Effector memory CD8-positive, alpha-beta T cell (primary cell): ENCODE results near the gene NUFIP2.
"Not testable (repeated sequence)": the region's sequence is repeated elsewhere in the genome, so short reads cannot be mapped to it uniquely, and the experiment has no call there.

Source experiments
- ATAC-seq: fragments of 150-1000 bp; cut with Tn5 transposase; replicated peaks from 2 replicates; pipeline ENCODE4 v1.10.0; 2021; ENCODE audit warnings: mild to moderate bottlenecking, moderate library complexity
- DNase-seq, 3 experiments: peaks; one replicate each; pipeline ENCODE4 v3.0.0; 2021
- H3K27ac Mint-ChIP-seq, 2 donors: one replicate each; pipeline ENCODE4 v1.8.0; 2022; ENCODE audit warnings: mild to moderate bottlenecking in 2 of 2, mixed read lengths in 2 of 2, moderate library complexity in 2 of 2
- H3K27me3 Mint-ChIP-seq, 2 donors: one replicate each; pipeline ENCODE4 v1.8.0; 2022; ENCODE audit warnings: mixed read lengths in 2 of 2
- H3K36me3 Mint-ChIP-seq: one replicate; pipeline ENCODE4 v1.8.0; 2022; ENCODE audit warnings: mild to moderate bottlenecking, moderate library complexity, mixed read lengths; ENCODE audit not compliant: insufficient read depth
- H3K4me1 Mint-ChIP-seq, 2 donors: one replicate each; pipeline ENCODE4 v1.8.0; 2022; ENCODE audit warnings: low read depth in 2 of 2, mixed read lengths in 2 of 2
- H3K4me3 Mint-ChIP-seq, 2 donors: one replicate each; pipeline ENCODE4 v1.8.0; 2022; ENCODE audit warnings: mild to moderate bottlenecking in 2 of 2, mixed read lengths in 2 of 2, moderate library complexity in 2 of 2
- H3K9me3 Mint-ChIP-seq, 2 donors: one replicate each; pipeline ENCODE4 v1.8.0; 2022; ENCODE audit warnings: mixed read lengths in 2 of 2
- total RNA-seq, 9 experiments: gene quantifications; one replicate each; lab custom pipeline; 2026; lab: John Stamatoyannopoulos, UW

Gene NUFIP2, protein sequence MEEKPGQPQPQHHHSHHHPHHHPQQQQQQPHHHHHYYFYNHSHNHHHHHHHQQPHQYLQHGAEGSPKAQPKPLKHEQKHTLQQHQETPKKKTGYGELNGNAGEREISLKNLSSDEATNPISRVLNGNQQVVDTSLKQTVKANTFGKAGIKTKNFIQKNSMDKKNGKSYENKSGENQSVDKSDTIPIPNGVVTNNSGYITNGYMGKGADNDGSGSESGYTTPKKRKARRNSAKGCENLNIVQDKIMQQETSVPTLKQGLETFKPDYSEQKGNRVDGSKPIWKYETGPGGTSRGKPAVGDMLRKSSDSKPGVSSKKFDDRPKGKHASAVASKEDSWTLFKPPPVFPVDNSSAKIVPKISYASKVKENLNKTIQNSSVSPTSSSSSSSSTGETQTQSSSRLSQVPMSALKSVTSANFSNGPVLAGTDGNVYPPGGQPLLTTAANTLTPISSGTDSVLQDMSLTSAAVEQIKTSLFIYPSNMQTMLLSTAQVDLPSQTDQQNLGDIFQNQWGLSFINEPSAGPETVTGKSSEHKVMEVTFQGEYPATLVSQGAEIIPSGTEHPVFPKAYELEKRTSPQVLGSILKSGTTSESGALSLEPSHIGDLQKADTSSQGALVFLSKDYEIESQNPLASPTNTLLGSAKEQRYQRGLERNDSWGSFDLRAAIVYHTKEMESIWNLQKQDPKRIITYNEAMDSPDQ
- total RNA-seq, result 203 to 374 (median 273) reads per million in 9 experiments

DNA sequence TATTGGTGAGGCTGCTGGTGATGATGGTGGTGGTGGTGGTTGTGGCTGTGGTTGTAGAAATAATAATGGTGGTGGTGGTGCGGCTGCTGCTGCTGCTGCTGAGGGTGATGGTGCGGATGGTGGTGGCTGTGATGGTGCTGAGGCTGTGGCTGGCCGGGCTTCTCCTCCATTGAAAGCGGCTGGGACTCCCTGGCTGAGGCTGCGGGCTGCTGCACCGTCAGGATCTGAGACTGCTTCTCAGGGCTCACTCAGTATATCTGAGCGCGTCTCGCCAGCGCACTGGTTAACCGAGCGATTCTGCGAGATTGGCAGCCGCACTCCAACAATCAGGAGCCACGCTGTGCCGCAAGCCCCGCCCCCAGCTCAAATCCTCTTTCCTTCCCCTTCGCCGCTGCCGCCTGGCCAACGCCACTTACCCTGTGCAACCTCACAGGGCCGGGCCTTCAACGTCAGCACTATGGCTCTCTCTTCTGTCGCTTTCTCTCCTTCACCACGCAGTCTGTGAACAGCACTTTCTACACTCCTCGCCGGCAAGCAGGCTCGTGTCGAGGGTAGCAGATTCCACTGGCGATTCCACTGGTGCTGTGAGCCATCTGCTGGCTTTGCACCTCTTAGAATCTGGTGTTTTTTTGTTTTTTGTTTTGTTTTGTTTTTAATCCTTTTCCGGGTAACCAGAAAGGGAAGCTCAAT lies at the start of gene NUFIP2:
TSS of gene NUFIP2 (minus strand) at position 259 of the 690 bp plus-strand sequence. CDS start at position 170, 89 bp downstream.
- Mint-ChIP-seq H3K27ac (peak within 1 kb of the TSS; percentile 95 to 96), H3K9me3 (no peaks in the 10 kb centered on the region), H3K27me3 (no peaks in the 10 kb centered on the region), H3K4me1 (peaks cover 35 to 37% of the 10 kb centered on the region in 2 donors), H3K4me3 (peak within 1 kb of the TSS; percentile 94 to 98), H3K36me3 (peaks cover 41% of the 10 kb centered on the region)
- ATAC-seq, result peak; percentile 83
- DNase-seq, result peak; percentile 96 to 97 (median 96)

DNA sequence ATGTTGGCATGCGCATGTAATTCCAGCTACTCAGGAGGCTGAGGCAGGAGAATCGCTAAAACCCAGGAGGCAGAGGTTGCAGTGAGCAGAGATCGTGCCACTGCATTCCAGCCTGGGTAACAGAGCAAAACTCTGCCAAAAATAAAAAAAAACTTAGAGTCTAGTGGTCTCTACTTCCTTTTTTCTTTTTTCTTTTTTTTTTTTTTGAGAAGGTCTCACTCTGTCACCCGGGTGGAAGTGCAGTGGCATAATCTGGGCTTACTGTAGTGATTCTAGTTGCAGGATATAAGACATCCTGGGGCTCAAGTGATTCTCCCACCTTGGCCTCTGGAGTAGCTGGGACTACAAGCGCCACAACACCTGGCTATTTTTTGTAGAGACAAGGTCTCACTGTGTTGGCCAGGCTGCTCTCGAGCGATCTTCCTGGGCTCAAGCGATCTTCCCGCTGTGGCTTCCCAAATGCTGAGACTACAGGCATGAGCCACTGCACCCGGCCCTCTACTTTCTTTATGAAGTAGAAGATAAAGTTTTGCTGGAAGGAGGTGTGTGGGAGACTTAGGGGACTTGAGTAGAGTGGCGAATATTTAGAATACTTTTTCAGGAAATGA lies 48.3 kb upstream of the NUFIP2 start:
- H3K4me1 Mint-ChIP-seq, result no peaks in the 10 kb centered on the region
- H3K27me3 Mint-ChIP-seq, result peaks cover 13 to 29% of the 10 kb centered on the region in 2 donors
- DNase-seq (no peak), ATAC-seq (no peak)
- no peak overlapping the region for H3K4me3 Mint-ChIP-seq
- no peaks in the 10 kb centered on the region for H3K9me3 Mint-ChIP-seq
- no peak overlapping the region for H3K27ac Mint-ChIP-seq
- no peaks in the 10 kb centered on the region for H3K36me3 Mint-ChIP-seq

DNA sequence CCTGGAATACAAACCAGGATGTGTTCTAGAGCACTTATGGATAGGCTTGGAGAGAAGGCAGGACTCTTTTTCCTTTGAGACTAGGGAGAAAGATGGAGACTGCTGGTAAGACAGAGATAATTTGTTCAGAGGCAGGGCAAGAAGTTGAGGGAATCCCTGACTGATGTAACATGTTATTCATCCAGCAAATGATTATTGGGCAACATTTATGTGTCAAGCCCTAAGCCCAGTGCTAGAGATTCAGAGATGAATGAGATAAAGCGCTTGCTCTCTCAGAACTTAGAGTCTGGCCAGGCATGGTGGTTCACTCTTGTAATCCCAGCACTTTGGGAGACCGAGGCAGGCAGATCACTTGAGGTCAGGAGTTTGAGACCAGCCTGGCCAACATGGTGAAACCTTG lies 47.8 kb upstream of the NUFIP2 start:
- Mint-ChIP-seq H3K36me3 (no peaks in the 10 kb centered on the region), H3K4me1 (no peaks in the 10 kb centered on the region), H3K27me3 (peaks cover 13 to 29% of the 10 kb centered on the region in 2 donors), H3K4me3 (no peak overlapping the region), H3K9me3 (no peaks in the 10 kb centered on the region), H3K27ac (no peak overlapping the region)
- DNase-seq, result no peak
- ATAC-seq, result no peak

DNA sequence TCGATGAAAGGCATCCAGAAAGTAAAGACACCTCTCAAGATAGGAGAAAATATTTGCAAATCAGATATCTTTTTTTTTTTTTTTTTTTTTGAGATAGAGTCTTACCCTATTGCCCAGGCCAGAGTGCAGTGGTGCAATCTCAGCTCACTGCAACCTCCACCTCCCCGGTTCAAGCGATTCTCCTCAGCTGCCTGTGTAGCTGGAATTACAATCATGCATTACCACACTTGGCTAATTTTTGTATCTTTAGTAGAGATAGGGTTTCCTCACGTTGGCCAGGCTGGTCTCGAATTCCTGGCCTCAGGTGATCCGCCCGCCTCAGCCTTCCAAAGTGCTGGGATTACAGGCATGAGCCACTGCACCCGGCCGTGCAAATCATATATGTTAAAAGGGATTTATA lies 45.1 kb upstream of the NUFIP2 start:
- H3K27ac Mint-ChIP-seq, ATAC-seq, H3K36me3 Mint-ChIP-seq, H3K4me3 Mint-ChIP-seq, DNase-seq, H3K4me1 Mint-ChIP-seq, H3K9me3 Mint-ChIP-seq: not testable (repeated sequence)
- peaks cover 6 to 29% of the 10 kb centered on the region in 2 donors for H3K27me3 Mint-ChIP-seq

DNA sequence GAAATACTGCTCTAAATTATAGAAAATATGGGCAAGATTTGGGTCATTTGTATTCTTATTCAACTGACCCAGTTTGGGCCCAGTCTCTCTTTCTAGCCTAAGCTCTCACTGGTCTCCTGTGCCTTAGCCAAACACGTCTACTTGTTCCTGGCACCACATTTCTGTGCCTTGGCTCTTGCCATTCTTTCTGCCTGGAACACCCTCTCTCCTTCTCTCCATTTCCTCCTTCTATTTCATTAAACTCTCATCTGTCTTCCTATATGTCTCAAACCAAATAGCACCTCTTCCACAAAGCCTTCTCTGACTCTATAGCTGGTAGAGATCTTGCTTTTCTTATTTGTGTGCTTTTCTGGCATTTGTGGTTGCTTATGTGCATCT lies 37.7 kb upstream of the NUFIP2 start:
- H3K27ac Mint-ChIP-seq, result no peak overlapping the region
- no peak for DNase-seq
- H3K4me3 Mint-ChIP-seq, result no peak overlapping the region
- H3K36me3 Mint-ChIP-seq, result no peaks in the 10 kb centered on the region
- H3K4me1 Mint-ChIP-seq, result no peaks in the 10 kb centered on the region
- no peaks in the 10 kb centered on the region for H3K9me3 Mint-ChIP-seq
- no peak for ATAC-seq
- no peaks in the 10 kb centered on the region for H3K27me3 Mint-ChIP-seq

DNA sequence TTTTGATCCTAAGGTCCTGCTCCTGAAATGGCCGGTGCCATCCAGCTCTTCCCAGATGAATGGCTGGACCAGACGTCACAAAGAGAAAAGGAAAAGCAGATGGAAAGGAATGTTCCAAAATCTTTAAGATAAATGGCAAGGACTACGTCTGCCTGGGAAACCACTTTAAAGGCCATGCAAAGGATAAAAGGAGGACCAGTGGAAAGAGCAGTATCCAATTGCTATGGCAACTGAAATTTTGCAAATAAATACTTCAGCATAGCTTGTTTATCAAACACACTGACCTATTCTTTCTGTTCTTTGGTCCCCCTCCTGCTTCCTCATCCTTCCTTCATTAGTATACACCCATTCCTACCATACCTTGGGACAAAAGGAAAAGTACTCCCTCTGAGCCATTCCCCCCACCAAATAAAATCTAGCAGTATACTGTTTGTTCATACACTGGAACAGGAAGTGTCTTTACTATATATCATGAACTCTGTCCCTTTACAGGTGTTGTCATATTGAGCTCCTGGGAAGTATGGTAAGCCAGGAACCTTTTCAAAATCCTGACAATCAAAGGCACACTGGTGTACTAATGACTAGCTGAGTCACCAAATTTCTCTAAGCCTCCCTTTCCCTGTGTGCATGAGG lies 37.2 kb upstream of the NUFIP2 start:
- Mint-ChIP-seq H3K4me1 (no peaks in the 10 kb centered on the region), H3K27ac (no peak overlapping the region), H3K36me3 (no peaks in the 10 kb centered on the region), H3K4me3 (no peak overlapping the region), H3K9me3 (no peaks in the 10 kb centered on the region), H3K27me3 (no peaks in the 10 kb centered on the region)
- no peak for DNase-seq
- ATAC-seq, result no peak

DNA sequence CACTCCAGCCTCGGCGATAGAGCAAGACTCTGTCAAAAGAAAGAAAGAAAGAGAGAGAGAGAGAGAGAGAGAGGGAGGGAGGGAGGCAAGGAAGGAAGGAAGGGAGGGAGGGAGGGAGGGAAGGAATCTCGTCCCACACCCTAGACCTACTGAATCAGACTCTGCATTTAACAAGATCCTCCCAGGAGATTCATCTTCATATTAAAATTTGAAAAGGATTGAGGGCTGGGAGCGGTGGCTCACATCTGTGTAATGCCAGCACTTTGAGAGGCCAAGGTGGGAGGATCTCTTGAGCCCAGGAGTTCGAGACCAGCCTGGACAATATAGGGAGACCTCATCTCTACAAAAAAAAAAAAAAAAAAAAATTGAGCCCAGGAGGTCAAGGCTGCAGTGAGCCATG lies 33.5 kb upstream of the NUFIP2 start:
- Mint-ChIP-seq H3K27me3 (no peaks in the 10 kb centered on the region), H3K4me1 (no peaks in the 10 kb centered on the region), H3K27ac (no peak overlapping the region), H3K9me3 (no peaks in the 10 kb centered on the region), H3K36me3 (no peaks in the 10 kb centered on the region), H3K4me3 (no peak overlapping the region)
- DNase-seq, result no peak
- ATAC-seq, result no peak

DNA sequence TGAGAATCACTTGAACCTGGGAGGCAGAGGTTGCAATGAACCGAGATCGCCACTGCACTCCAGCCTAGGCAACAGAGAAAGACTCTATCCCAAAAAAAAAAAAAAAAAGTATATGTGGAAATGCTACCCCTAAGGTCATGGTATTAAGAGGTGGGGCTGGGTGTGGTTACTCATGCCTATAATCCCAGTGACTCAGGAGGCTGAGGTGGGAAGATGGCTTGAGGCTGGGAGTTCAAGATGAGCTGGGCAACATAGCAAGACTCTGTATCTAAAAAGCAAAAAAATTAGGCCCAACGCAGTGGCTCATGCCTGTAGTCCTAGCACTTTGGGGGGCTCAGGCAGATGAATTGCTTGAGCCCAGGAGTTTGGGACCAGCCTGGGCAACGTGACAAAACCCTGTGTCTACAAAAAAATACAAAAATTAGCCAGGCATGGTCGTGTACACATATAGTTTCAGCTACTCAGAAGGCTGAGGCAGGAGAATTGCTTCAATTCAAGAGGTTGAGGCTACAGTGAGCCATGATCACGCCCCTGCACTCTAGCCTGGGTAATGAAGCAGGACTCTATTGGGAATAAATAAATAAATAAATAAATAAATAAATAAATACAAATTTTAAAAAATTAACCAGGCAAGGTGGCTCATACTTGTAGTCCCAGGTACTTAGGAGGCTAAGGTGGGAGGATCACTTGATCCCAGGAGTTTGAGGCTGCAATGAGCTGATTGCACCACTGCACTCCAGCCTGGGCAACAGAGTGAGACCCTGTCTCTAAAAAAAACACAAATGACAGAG lies 32.3 kb upstream of the NUFIP2 start:
- no peak overlapping the region for H3K27ac Mint-ChIP-seq
- no peaks in the 10 kb centered on the region for H3K36me3 Mint-ChIP-seq
- no peaks in the 10 kb centered on the region for H3K9me3 Mint-ChIP-seq
- DNase-seq (no peak), ATAC-seq (no peak)
- H3K4me1 Mint-ChIP-seq, result no peaks in the 10 kb centered on the region
- H3K4me3 Mint-ChIP-seq, result no peak overlapping the region
- H3K27me3 Mint-ChIP-seq, result no peaks in the 10 kb centered on the region

DNA sequence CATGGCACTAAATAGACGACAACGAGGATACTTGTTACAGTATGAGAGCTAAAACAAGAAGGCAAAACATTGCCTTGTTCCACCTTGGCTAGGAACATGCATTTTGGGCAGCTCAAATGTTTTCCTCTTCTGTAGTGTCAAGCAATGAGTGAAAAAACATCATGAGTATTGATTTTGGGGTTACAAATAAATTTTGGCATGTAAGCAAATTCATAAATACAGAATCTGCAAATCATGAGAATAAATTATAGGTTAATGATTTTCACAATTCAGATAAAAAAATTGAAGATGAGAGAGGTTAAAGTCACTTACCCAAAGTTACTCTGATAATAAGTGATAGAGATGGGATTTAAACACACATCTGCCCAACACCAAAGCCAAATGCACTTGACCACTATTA lies 28.4 kb upstream of the NUFIP2 start:
- H3K27ac Mint-ChIP-seq, result no peak overlapping the region
- no peaks in the 10 kb centered on the region for H3K4me1 Mint-ChIP-seq
- H3K27me3 Mint-ChIP-seq, result no peaks in the 10 kb centered on the region
- DNase-seq (no peak), ATAC-seq (no peak)
- H3K9me3 Mint-ChIP-seq, result no peaks in the 10 kb centered on the region
- no peak overlapping the region for H3K4me3 Mint-ChIP-seq
- no peaks in the 10 kb centered on the region for H3K36me3 Mint-ChIP-seq

DNA sequence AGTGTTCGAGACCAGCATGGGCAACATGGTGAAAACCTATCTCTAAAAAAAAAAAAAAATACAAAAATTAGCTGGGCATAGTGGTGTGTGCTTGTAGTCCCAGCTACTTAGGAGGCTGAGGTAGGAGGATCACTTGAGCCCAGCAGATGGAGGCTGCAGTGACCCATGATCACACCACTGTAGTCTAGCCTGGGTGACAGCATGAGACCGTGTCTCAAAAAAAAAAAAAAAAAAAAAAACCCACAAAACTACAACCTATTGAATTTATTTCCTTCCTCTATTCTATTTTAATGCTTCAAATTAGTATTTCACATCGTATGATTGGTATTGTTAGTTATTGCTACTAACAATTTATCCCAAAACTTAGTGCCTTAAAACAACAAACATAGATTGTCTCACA lies 9.4 kb upstream of the NUFIP2 start:
- Mint-ChIP-seq H3K36me3 (no peaks in the 10 kb centered on the region), H3K4me3 (no peak overlapping the region), H3K9me3 (no peaks in the 10 kb centered on the region), H3K27me3 (no peaks in the 10 kb centered on the region), H3K27ac (no peak overlapping the region), H3K4me1 (no peaks in the 10 kb centered on the region)
- DNase-seq (no peak), ATAC-seq (no peak)

DNA sequence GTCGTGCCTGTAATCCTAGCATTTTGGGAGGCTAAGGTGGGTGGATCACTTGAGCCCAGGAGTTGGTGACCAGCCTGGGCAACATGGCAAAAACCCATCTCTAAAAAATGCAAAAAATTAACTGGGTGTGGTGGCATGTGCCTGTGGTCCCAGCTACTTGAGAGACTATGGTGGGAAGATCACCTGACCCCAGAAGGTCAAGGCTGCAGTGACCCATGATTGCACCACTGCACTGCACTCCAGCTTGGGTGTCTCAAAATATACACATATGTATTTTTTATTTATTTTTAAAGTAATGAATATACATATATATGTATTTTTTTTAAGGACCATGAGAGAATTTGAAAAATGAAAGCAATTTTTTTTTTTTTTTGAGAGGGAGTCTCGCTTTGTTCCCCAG lies 5.1 kb upstream of the NUFIP2 start:
- no peaks in the 10 kb centered on the region for H3K9me3 Mint-ChIP-seq
- no peak for ATAC-seq

DNA sequence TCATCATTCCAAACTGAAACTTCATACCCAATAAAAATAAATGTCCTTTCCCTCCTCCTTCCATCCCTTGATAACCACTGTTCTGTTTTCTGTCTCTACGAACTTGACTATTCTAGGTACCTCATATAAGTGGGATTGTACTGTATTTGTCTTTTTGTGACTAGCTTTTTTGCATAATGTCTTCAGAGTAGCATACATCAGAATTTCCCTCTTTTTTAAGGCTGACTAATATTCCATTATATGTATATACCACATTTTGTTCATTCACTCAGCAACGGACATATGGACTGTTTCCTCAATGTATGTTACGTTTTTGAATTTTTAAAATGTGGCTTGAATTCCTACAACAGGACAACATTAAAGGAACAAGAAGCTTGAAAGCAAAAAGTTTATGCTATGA lies 1.5 kb upstream of the NUFIP2 start:
- peak overlapping the region; percentile 46 to 98 for H3K4me3 Mint-ChIP-seq
- DNase-seq, result no peak
- no peaks in the 10 kb centered on the region for H3K27me3 Mint-ChIP-seq
- no peaks in the 10 kb centered on the region for H3K9me3 Mint-ChIP-seq
- peaks cover 30% of the 10 kb centered on the region for H3K36me3 Mint-ChIP-seq
- peaks cover 27% of the 10 kb centered on the region in 2 donors for H3K4me1 Mint-ChIP-seq
- peak overlapping the region in 1 of 2 donors; percentile 96 for H3K27ac Mint-ChIP-seq
- no peak for ATAC-seq

More for the DNA sequence above, 5.1 kb upstream of the NUFIP2 start:
- Mint-ChIP-seq H3K27ac (no peak overlapping the region), H3K4me1 (peaks cover 12 to 14% of the 10 kb centered on the region in 2 donors), H3K36me3 (peaks cover 10% of the 10 kb centered on the region), H3K4me3 (no peak overlapping the region), H3K27me3 (no peaks in the 10 kb centered on the region)
- no peak for DNase-seq
